Tibial nerve (tissue), 4 donors: ENCODE results near the gene CNKSR2.

Source experiments
- CTCF ChIP-seq, 5 experiments: fragments of 200-600 bp in 3 of 5; fragments of 450-650 bp in 2 of 5; sonication (generic) in 3 of 5; IDR thresholded peaks; one replicate each; pipeline ENCODE4 v1.5.1; 2016 to 2019; ENCODE audit warnings: antibody characterized with exemption in 5 of 5, mild to moderate bottlenecking in 3 of 5, moderate library complexity in 2 of 5
- EP300 ChIP-seq, 2 donors: sonication (generic); formaldehyde crosslinking; IDR thresholded peaks; one replicate each; pipeline ENCODE4 v1.6.1; 2017; ENCODE audit warnings: antibody characterized with exemption in 2 of 2, mild to moderate bottlenecking in 1 of 2
- POLR2A ChIP-seq, 2 donors: fragments of 450-650 bp; IDR thresholded peaks; one replicate each; pipeline ENCODE4 v1.6.1; 2017; ENCODE audit warnings: antibody characterized with exemption in 2 of 2, mild to moderate bottlenecking in 2 of 2, moderate library complexity in 2 of 2

GRCh38 chrX:21355831-21356230 lies 18.4 kb upstream of the CNKSR2 start:
- TF ChIP-seq POLR2A (IDR thresholded peaks at IDR 0.05): no peak
- no peak for TF ChIP-seq CTCF (IDR thresholded peaks at IDR 0.05)
- TF ChIP-seq EP300 (IDR thresholded peaks at IDR 0.05): no peak
